Transverse colon (tissue), 4 donors: ENCODE measurements around the gene OTOS. TPM values are rescaled to one million over a fixed set of nuclear protein-coding genes. Genes with fewer than 3 reads are reported as not detected.

Experiments
- DNase-seq: peaks from one replicate; pipeline ENCODE4 v3.0.0-alpha.2; 2019
- H3K27ac ChIP-seq, 4 donors: fragments of 200-600 bp; sonication (generic); 2 replicates each; pipeline ENCODE4 v1.5.1; 2016 to 2018; ENCODE audit warnings: inconsistent platforms in 4 of 4
- H3K27me3 ChIP-seq: fragments of 200-600 bp; sonication (generic); 2 replicates; pipeline ENCODE4 v1.5.1; 2017; ENCODE audit warnings: inconsistent platforms
- H3K36me3 ChIP-seq, 4 donors: fragments of 200-600 bp; sonication (generic); 2 replicates each; pipeline ENCODE4 v1.5.1; 2017 to 2019; ENCODE audit warnings: inconsistent platforms in 4 of 4
- H3K4me1 ChIP-seq, 4 donors: fragments of 200-600 bp; sonication (generic); 2 replicates each; pipeline ENCODE4 v1.5.1; 2017 to 2020; ENCODE audit warnings: inconsistent platforms in 4 of 4
- H3K4me3 ChIP-seq, 4 donors: fragments of 200-600 bp; sonication (generic); 1 replicate in 1 of 4; 2 replicates in 3 of 4; pipeline versions ENCODE4 v1.5.1 to v1.6.1; 2017 to 2019; ENCODE audit warnings: inconsistent platforms in 4 of 4
- H3K9me3 ChIP-seq, 2 donors: fragments of 200-600 bp; sonication (generic); 2 replicates each; pipeline ENCODE4 v1.5.1; 2017 to 2019; ENCODE audit warnings: inconsistent platforms in 2 of 2
- CTCF ChIP-seq, 5 experiments: fragments of 200-600 bp in 3 of 5; fragments of 450-650 bp in 2 of 5; sonication (generic) in 3 of 5; IDR thresholded peaks; 1 replicate in 2 of 5; 2 replicates in 3 of 5; pipeline ENCODE4 v1.5.1; 2016 to 2017; ENCODE audit warnings: antibody characterized with exemption in 5 of 5, inconsistent platforms in 3 of 5, mild to moderate bottlenecking in 2 of 5, moderate library complexity in 1 of 5
- EP300 ChIP-seq: sonication (generic); formaldehyde crosslinking; IDR thresholded peaks from one replicate; pipeline ENCODE4 v1.6.1; 2017; ENCODE audit warnings: antibody characterized with exemption, low read depth
- POLR2A ChIP-seq: fragments of 450-650 bp; IDR thresholded peaks from one replicate; pipeline ENCODE4 v1.6.1; 2016; ENCODE audit warnings: antibody characterized with exemption, mild to moderate bottlenecking, moderate library complexity
- POLR2AphosphoS5 ChIP-seq, 3 donors: sonication (generic); formaldehyde crosslinking; IDR thresholded peaks; one replicate each; pipeline ENCODE4 v1.6.1; 2016; ENCODE audit warnings: antibody characterized with exemption in 3 of 3
- WGBS, 2 donors: methylation state at CpG; one replicate each; pipeline ENCODE4 v1.1.5; 2018; ENCODE audit warnings: low coverage in 1 of 2; 5-methylcytosine and 5-hydroxymethylcytosine counted together
- in situ Hi-C, 4 donors: fragments of 200-750 bp; cut with MboI; loops; one replicate each; pipeline versions ENCODE4 v1.15.0 to v1.15.1; 2017; ENCODE audit warnings: low sequenced_read_pairs in 3 of 4, low pct_ligation_motif_present in 1 of 4, low pct_unique_long_range_greater_than_20kb in 1 of 4
- intact Hi-C: fragments of 100-400 bp; cut with DNase I; formaldehyde crosslinking; loops from one replicate; pipeline ENCODE4 v1.15.1; 2023; ENCODE audit warnings: low total_unique reads
- total RNA-seq, 4 donors: library from RNA; depleted of rRNA; stranded (reverse); fragments of >200 nt; gene quantifications; one replicate each; pipeline ENCODE4 v1.1.0, GENCODE V29; 2016

OTOS gene
- total RNA-seq, 4 donors from 2014 or later, result not detected

DNA sequence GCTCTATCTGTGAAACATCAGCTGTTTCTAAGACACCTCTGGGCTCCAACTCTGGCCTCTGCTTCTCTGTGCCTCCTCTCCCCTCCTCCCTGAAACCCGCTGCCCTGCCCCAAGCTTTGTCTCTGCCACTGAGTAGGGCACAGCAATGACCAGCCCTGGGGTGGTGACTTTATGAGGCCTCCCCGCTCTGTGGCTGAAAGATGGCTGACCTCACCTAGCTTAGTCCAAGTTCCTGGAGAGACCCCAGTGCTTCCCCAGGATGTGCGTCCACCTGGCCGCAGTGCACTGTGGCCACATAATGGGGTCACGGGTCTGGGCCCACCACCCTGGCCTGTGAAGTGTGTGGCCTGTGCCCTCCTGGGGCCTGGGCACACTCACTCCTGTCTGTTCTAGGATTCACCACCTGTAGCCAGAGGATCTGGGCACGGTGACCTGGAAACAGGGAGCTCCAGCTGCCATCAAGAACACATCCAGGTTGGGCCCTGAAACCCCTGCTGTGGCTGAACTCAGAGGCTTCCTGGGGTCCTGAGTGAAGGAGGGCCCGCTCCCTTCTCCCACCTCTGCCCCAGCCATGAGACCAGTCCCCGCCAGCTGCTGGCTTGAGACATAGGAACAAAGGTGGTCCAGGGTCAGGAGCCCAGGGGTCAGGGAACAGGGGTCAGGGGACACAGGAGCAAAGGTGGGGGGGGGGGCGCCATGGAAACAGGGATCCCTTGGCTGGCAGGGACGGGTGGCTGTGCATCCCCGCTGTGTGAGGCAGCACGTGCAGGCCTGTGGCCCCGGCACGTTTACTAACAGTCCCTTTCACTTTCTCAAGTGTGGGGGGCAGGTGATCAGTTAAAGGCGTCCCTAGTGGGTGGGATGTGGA lies 29.3 kb upstream of the OTOS start:
- 73% methylated on average over 6 of the region's 15 CpGs; no CpG with 5 or more reads in 1 of the 2 donors for WGBS, 2 donors
- no peaks in the 10 kb centered on the region for H3K36me3 ChIP-seq
- intact Hi-C loops (no loop called here), in situ Hi-C loops (no loop called here)
- DNase-seq, result no peak
- H3K27me3 ChIP-seq, result peaks cover 22% of the 10 kb centered on the region
- H3K4me3 ChIP-seq, result no peak overlapping the region
- TF ChIP-seq CTCF (IDR thresholded peaks at IDR 0.05), result no peak
- no peak for TF ChIP-seq EP300
- no peak for TF ChIP-seq POLR2AphosphoS5 (IDR thresholded peaks at IDR 0.05)
- no peak for TF ChIP-seq POLR2A
- H3K4me1 ChIP-seq, result no peaks in the 10 kb centered on the region
- no peaks in the 10 kb centered on the region for H3K9me3 ChIP-seq
- no peak overlapping the region for H3K27ac ChIP-seq

- no peak overlapping the region for H3K4me3 ChIP-seq
- WGBS, 2 donors, result 81 to 86% methylated on average over 9 to 26 of the region's 26 CpGs
- no peaks in the 10 kb centered on the region for H3K36me3 ChIP-seq
- intact Hi-C loops, result no loop called here
- peaks cover 15% of the 10 kb centered on the region for H3K27me3 ChIP-seq
- no peak for DNase-seq
- in situ Hi-C loops, result no loop called here
- TF ChIP-seq POLR2AphosphoS5 (IDR thresholded peaks at IDR 0.05), result no peak
- TF ChIP-seq POLR2A, result no peak
- no peak for TF ChIP-seq CTCF (IDR thresholded peaks at IDR 0.05)
- no peak for TF ChIP-seq EP300
- no peaks in the 10 kb centered on the region for H3K4me1 ChIP-seq
- H3K27ac ChIP-seq, result no peak overlapping the region
- no peaks in the 10 kb centered on the region for H3K9me3 ChIP-seq
Observed at GRCh38 chr2:240168546-240169361, 28.3 kb upstream of the OTOS start.

GRCh38 chr2:240168041-240168440 lies 27.6 kb upstream of the OTOS start:
- 82% methylated on average over 18 of the region's 18 CpGs; no CpG with 5 or more reads in 1 of the 2 donors for WGBS, 2 donors

More at GRCh38 chr2:240168041-240168440, 27.6 kb upstream of the OTOS start:
- Histone ChIP-seq H3K27me3 (peaks cover 13% of the 10 kb centered on the region), H3K9me3 (no peaks in the 10 kb centered on the region), H3K4me3 (no peak overlapping the region), H3K36me3 (no peaks in the 10 kb centered on the region), H3K27ac (no peak overlapping the region), H3K4me1 (no peaks in the 10 kb centered on the region)
- DNase-seq, result no peak
- in situ Hi-C loops, result no loop called here
- intact Hi-C loops, result no loop called here
- TF ChIP-seq POLR2A (no peak), CTCF (IDR thresholded peaks at IDR 0.05) (no peak), EP300 (no peak), POLR2AphosphoS5 (IDR thresholded peaks at IDR 0.05) (no peak)
